Measurements from ENCODE around the gene UBAC1. TPM values are rescaled to one million over a fixed set of nuclear protein-coding genes. Genes with fewer than 3 reads are reported as not detected.

UBAC1 gene
- total and polyA plus RNA-seq, 11 donors: 71.1 to 140 (median 100) TPM

DNA sequence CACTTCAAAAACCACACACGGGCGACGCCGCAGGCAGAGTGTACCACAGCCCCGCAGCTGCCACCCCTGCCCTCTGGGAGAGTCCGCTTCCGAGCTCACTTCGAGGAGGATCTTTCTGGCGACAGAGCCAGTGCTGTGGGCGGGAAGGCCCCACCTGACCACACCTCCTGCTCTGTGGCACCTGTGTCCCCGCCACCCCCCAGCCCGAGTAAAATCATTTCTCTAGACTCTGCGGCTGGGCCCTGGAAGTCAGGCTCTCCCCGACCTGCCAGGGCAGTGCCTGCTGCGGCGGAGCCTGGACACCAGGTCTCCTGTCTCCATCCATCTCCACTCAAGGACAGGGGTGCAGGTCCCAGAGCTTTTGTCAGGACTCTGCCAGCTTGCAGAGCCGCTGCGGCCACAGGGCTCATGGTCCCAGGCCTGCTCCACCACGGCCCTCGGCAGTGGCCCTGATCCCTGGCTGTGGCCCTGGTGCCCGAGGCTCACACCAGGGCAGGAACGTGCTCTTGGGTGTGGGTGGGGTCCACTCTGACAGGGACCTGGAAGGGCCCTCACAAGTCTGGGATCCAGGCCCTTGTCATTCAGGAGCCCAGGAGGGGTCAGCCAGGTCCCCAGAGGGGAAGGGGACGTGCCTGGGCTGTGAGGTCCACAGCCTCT is 33.0 kb downstream of the UBAC1 start:
- WGBS, 4 donors: 90 to 95% (median 93%) methylated on average over 19 to 23 of the region's 23 CpGs

GRCh38 chr9:135927195-135928013 is 33.8 kb downstream of the UBAC1 start:
- TF ChIP-seq POLR2A (IDR thresholded peaks at IDR 0.05): no peak
- no peak for TF ChIP-seq CTCF (IDR thresholded peaks at IDR 0.05)
- DNase-seq (peak in 1 of 5 donors; percentile 9), ATAC-seq (peak in 2 of 4 donors; percentile 3 to 4)
- 90 to 94% (median 92%) methylated on average over 19 to 25 of the region's 25 CpGs for WGBS, 4 donors
- no peak overlapping the region for H3K4me3 ChIP-seq
- intact Hi-C loops (cut with DNase I): no loop called here
- H3K36me3 ChIP-seq: peaks cover under 1 to 63% (median 28%) of the 10 kb centered on the region in 9 donors
- H3K27ac ChIP-seq: peak overlapping the region in 1 of 12 donors; percentile 49
- no peaks in the 10 kb centered on the region for H3K27me3 ChIP-seq
- H3K4me1 ChIP-seq: peaks cover 0 to 29% (median 2%) of the 10 kb centered on the region in 12 donors
- H3K9me3 ChIP-seq: no peaks in the 10 kb centered on the region

More for the DNA sequence above, 33.0 kb downstream of the UBAC1 start:
- peaks cover 0 to 29% (median 2%) of the 10 kb centered on the region in 12 donors for H3K4me1 ChIP-seq
- no peak overlapping the region for H3K27ac ChIP-seq
- H3K4me3 ChIP-seq: no peak overlapping the region
- peaks cover 2 to 63% (median 36%) of the 10 kb centered on the region in 9 donors for H3K36me3 ChIP-seq
- DNase-seq (no peak), ATAC-seq (no peak)
- no peaks in the 10 kb centered on the region for H3K9me3 ChIP-seq
- intact Hi-C loops (cut with DNase I): no loop called here
- H3K27me3 ChIP-seq: no peaks in the 10 kb centered on the region
- TF ChIP-seq POLR2A (IDR thresholded peaks at IDR 0.05) (no peak), CTCF (IDR thresholded peaks at IDR 0.05) (no peak)

DNA sequence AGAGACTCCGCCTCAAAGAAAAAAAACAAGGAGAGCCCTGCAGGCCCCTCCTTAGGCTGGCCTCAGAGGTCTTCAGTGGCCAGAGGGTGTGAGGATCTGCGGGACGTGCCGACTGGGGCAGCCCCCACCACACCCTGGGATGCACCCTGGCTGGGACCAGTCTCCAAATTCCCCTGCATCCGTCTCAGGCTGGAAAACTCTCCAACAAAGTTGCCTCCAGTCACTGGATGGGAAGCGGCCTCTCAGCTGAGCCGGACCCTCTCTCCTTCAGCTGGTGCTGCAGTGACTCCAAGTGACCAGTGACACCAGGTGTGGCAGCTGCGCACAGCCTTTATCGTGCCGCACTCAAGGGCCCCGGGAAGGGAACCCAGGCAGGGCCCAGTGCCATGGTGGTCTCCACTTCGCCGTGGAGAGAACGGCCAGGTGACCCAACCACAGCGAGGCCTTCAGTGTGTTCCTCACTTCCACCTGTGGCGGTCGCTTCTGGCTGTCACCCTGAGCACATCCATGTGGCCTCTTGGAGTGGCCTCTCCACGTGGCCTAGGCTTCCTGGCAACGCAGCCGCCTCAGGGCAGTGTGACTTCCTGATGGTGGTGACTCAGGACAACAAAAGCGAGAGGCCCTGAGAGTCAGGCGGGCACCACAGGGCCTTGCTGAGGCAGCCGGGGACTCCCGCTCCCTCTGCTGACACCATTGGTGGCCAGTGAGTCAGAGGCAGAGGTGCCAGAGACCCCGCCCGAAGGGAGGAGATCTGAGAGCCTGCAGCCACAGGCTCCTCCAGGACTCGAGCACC is 34.6 kb downstream of the UBAC1 start:
- TF ChIP-seq CTCF (IDR thresholded peaks at IDR 0.05) (no peak), POLR2A (IDR thresholded peaks at IDR 0.05) (no peak)
- peak overlapping the region in 1 of 12 donors; percentile 49 for H3K27ac ChIP-seq
- ATAC-seq: peak; percentile 55 to 81 (median 69)
- peaks cover 0 to 60% (median 22%) of the 10 kb centered on the region in 9 donors for H3K36me3 ChIP-seq
- H3K9me3 ChIP-seq: no peaks in the 10 kb centered on the region
- no peak overlapping the region for H3K4me3 ChIP-seq
- no peaks in the 10 kb centered on the region for H3K27me3 ChIP-seq
- intact Hi-C loops (cut with DNase I): no loop called here
- peaks cover 0 to 29% (median 2%) of the 10 kb centered on the region in 12 donors for H3K4me1 ChIP-seq
- 67 to 81% (median 72%) methylated on average over 17 to 27 of the region's 27 CpGs for WGBS, 4 donors
- DNase-seq: peak in 4 of 5 donors; percentile 29 to 78 (median 59)
